ENCODE data around the gene PSMG2. TPM values are rescaled to one million over a fixed set of nuclear protein-coding genes. Genes with fewer than 3 reads are reported as not detected.

PSMG2 gene
- polyA plus RNA-seq, 2 of the 4 experiments (the other 2 are of a cell fraction) = 69.2 to 75.7 TPM

- TF ChIP-seq MAX (IDR thresholded peaks at IDR 0.05) (no peak), RARB (CRISPR knock-in tag; IDR thresholded peaks at IDR 0.05) (no peak), EP300 (IDR thresholded peaks at IDR 0.05) (no peak), SMC3 (IDR thresholded peaks at IDR 0.05) (no peak), HOXB13 (CRISPR knock-in tag; IDR thresholded peaks at IDR 0.05; ENCODE audit: low read depth) (no peak), CBX8 (IDR thresholded peaks at IDR 0.05) (no peak), EHF (CRISPR knock-in tag; IDR thresholded peaks at IDR 0.05) (no peak)
Measured at GRCh38 chr18:12689256-12689850, 13.5 kb upstream of the PSMG2 start (continued).

- H3K4me3 ChIP-seq = no peak overlapping the region
- ATAC-seq = no peak
- DNase-seq (ENCODE audit: low read depth in 1 of 2, low spot score in 1 of 2) = no peak
- TF ChIP-seq GATA3 (IDR thresholded peaks at IDR 0.05; ENCODE audit: borderline replicate concordance) = no peak
- no peak for TF ChIP-seq ZNF302 (CRISPR knock-in tag; IDR thresholded peaks at IDR 0.05)
- TF ChIP-seq RFX5 (IDR thresholded peaks at IDR 0.05) = no peak
- TF ChIP-seq KDM1A (IDR thresholded peaks at IDR 0.05; ENCODE audit: low read depth) = no peak
- TF ChIP-seq, protein P1, sequence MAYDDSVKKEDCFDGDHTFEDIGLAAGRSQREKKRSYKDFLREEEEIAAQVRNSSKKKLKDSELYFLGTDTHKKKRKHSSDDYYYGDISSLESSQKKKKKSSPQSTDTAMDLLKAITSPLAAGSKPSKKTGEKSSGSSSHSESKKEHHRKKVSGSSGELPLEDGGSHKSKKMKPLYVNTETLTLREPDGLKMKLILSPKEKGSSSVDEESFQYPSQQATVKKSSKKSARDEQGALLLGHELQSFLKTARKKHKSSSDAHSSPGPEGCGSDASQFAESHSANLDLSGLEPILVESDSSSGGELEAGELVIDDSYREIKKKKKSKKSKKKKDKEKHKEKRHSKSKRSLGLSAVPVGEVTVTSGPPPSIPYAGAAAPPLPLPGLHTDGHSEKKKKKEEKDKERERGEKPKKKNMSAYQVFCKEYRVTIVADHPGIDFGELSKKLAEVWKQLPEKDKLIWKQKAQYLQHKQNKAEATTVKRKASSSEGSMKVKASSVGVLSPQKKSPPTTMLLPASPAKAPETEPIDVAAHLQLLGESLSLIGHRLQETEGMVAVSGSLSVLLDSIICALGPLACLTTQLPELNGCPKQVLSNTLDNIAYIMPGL (CRISPR knock-in tag; IDR thresholded peaks at IDR 0.05; ENCODE audit: borderline replicate concordance) = no peak
- no peak for TF ChIP-seq RCOR1 (IDR thresholded peaks at IDR 0.05; ENCODE audit: low read depth, low read length)
- TF ChIP-seq MAZ (IDR thresholded peaks at IDR 0.05; ENCODE audit: borderline replicate concordance, low read depth, low read length) = no peak
- no peak for TF ChIP-seq MAX (IDR thresholded peaks at IDR 0.05)
- TF ChIP-seq PBX3 (IDR thresholded peaks at IDR 0.05) = no peak
- H3K27ac ChIP-seq = no peak overlapping the region
- POLR2A ChIA-PET = no interaction called here
- CTCF ChIA-PET = no interaction called here
- H3K9me3 ChIP-seq = no peaks in the 10 kb centered on the region
- no peaks in the 10 kb centered on the region for H3K4me1 ChIP-seq
- 88% methylated on average over 9 of the region's 9 CpGs for WGBS (ENCODE audit: missing lambda C conversion rate)
- no peak for FAIRE-seq
- no peak overlapping the region for H3K4me2 ChIP-seq
Measured at GRCh38 chr18:12692206-12692605, 10.6 kb upstream of the PSMG2 start.

DNA sequence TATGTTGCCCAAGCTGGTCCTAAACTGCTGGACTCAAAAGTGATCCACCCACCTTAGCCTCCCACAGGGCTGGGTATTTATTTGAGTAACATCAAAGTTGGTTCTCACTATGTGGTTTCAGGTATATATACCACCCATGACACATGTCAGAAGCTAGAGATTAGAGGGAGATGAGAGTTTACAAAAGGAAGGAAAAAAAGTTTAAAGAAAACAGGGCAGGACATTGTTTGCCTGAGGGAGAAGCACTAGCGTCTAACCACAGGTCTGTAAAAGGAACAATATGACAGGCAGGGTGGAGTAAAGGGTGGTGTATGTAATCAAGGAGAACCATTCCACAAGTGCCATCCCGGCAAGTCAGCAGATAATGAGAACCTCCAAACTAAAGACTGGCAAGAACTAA is 8.8 kb upstream of the PSMG2 start:
- FAIRE-seq (no peak), DNase-seq (ENCODE audit: low read depth in 1 of 2, low spot score in 1 of 2) (no peak), ATAC-seq (no peak)
- ChIA-PET POLR2A (interaction anchor here (0.7 kb wide), 1 partner anchor 9 kb away, joined by 3 read pairs; the partner anchor contains the start of gene PSMG2), CTCF (interaction anchor here (1.1 to 1.8 kb wide), 3 partner anchors 33 to 302 kb away, joined by 3 to 11 read pairs (median 3); no protein-coding TSS in a partner anchor)
- Histone ChIP-seq H3K4me1 (peaks cover 8% of the 10 kb centered on the region; the same call in 2 of the 3 replicates), H3K9me3 (no peaks in the 10 kb centered on the region), H3K4me2 (no peak overlapping the region), H3K27ac (no peak overlapping the region), H3K4me3 (no peak overlapping the region)
- no peak for TF ChIP-seq GATA3 (IDR thresholded peaks at IDR 0.05; ENCODE audit: borderline replicate concordance)
- TF ChIP-seq, protein P2, sequence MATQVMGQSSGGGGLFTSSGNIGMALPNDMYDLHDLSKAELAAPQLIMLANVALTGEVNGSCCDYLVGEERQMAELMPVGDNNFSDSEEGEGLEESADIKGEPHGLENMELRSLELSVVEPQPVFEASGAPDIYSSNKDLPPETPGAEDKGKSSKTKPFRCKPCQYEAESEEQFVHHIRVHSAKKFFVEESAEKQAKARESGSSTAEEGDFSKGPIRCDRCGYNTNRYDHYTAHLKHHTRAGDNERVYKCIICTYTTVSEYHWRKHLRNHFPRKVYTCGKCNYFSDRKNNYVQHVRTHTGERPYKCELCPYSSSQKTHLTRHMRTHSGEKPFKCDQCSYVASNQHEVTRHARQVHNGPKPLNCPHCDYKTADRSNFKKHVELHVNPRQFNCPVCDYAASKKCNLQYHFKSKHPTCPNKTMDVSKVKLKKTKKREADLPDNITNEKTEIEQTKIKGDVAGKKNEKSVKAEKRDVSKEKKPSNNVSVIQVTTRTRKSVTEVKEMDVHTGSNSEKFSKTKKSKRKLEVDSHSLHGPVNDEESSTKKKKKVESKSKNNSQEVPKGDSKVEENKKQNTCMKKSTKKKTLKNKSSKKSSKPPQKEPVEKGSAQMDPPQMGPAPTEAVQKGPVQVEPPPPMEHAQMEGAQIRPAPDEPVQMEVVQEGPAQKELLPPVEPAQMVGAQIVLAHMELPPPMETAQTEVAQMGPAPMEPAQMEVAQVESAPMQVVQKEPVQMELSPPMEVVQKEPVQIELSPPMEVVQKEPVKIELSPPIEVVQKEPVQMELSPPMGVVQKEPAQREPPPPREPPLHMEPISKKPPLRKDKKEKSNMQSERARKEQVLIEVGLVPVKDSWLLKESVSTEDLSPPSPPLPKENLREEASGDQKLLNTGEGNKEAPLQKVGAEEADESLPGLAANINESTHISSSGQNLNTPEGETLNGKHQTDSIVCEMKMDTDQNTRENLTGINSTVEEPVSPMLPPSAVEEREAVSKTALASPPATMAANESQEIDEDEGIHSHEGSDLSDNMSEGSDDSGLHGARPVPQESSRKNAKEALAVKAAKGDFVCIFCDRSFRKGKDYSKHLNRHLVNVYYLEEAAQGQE (IDR thresholded peaks at IDR 0.05) = no peak
- no peak for TF ChIP-seq PHF8 (IDR thresholded peaks at IDR 0.05; ENCODE audit: borderline replicate concordance, low read depth)
- TF ChIP-seq RFX5 (IDR thresholded peaks at IDR 0.05) = no peak
- no peak for TF ChIP-seq ZSCAN20 (CRISPR knock-in tag; IDR thresholded peaks at IDR 0.05)
- TF ChIP-seq CBX8 (IDR thresholded peaks at IDR 0.05) = no peak
- TF ChIP-seq MAZ (IDR thresholded peaks at IDR 0.05; ENCODE audit: borderline replicate concordance, low read depth, low read length) = no peak
- TF ChIP-seq EP300 (IDR thresholded peaks at IDR 0.05) = no peak
- no peak for TF ChIP-seq EHF (CRISPR knock-in tag; IDR thresholded peaks at IDR 0.05)
- TF ChIP-seq MAFK (IDR thresholded peaks at IDR 0.05; ENCODE audit: partially characterized antibody) = no peak
- TF ChIP-seq FOSL2 (IDR thresholded peaks at IDR 0.05) = no peak
- TF ChIP-seq FOSL2 (CRISPR knock-in tag; IDR thresholded peaks at IDR 0.05) = no peak
- no peak for TF ChIP-seq CHD2 (IDR thresholded peaks at IDR 0.05; ENCODE audit: low read length, partially characterized antibody)
- 45% methylated on average over 2 of the region's 2 CpGs for WGBS (ENCODE audit: missing lambda C conversion rate)

Measured in A549 (cell line).